WTC11 (cell line): ENCODE results near the gene PPME1. TPM values are rescaled to one million over a fixed set of nuclear protein-coding genes. Genes with fewer than 3 reads are reported as not detected.

Experiments
- ATAC-seq: fragments of 200-7000 bp; cut with Tn5 transposase; 2 replicates; pipeline ENCODE4 v1.10.0; 2021; ENCODE audit warnings: mild to moderate bottlenecking, moderate library complexity
- CTCF ChIA-PET: fragments of 300-600 bp; sonication (Branson Sonifier 250); formaldehyde crosslinking; loops from one replicate; lab custom pipeline; 2021; ENCODE audit warnings: antibody characterized with exemption; lab: Charles Lee
- POLR2A ChIA-PET: fragments of 350-600 bp; sonication (Branson Sonifier 250); formaldehyde crosslinking; loops from one replicate; lab custom pipeline; 2021; ENCODE audit warnings: antibody characterized with exemption; lab: Charles Lee
- DNase-seq: peaks from one replicate; pipeline ENCODE4 v3.0.0; 2021; ENCODE audit warnings: low spot score
- H3K27ac Mint-ChIP-seq: 2 replicates; pipeline ENCODE4 v1.8.0; 2021; ENCODE audit warnings: mixed read lengths
- H3K27me3 Mint-ChIP-seq: 2 replicates; pipeline ENCODE4 v1.8.0; 2021; ENCODE audit warnings: low read depth, mild to moderate bottlenecking, moderate library complexity, mixed read lengths
- H3K36me3 Mint-ChIP-seq: 2 replicates; pipeline ENCODE4 v1.8.0; 2021; ENCODE audit warnings: mixed read lengths
- H3K4me1 Mint-ChIP-seq: 2 replicates; pipeline ENCODE4 v1.8.0; 2022; ENCODE audit warnings: mixed read lengths
- H3K4me3 Mint-ChIP-seq: 2 replicates; pipeline ENCODE4 v1.8.0; 2021; ENCODE audit warnings: mild to moderate bottlenecking, moderate library complexity, mixed read lengths
- H3K9me3 Mint-ChIP-seq: 2 replicates; pipeline ENCODE4 v1.8.0; 2021; ENCODE audit warnings: mixed read lengths
- ATF2 ChIP-seq: sonication (generic); formaldehyde crosslinking; IDR thresholded peaks from 2 replicates; pipeline ENCODE4 v1.8.1; 2022; ENCODE audit warnings: low read depth, missing genetic modification reagents, borderline replicate concordance
- ATF3 ChIP-seq: sonication (generic); formaldehyde crosslinking; conservative IDR thresholded peaks from 2 replicates; pipeline ENCODE4 v1.8.1; 2022; ENCODE audit warnings: mild to moderate bottlenecking, missing genetic modification reagents
- CBFB ChIP-seq: sonication (generic); formaldehyde crosslinking; IDR thresholded peaks from 2 replicates; pipeline ENCODE4 v1.8.1; 2022; ENCODE audit warnings: mild to moderate bottlenecking, low read depth, missing genetic modification reagents
- CREB1 ChIP-seq: sonication (generic); formaldehyde crosslinking; IDR thresholded peaks from 2 replicates; pipeline ENCODE4 v1.8.0; 2023; ENCODE audit warnings: mild to moderate bottlenecking, missing genetic modification reagents
- CREM ChIP-seq: sonication (generic); formaldehyde crosslinking; IDR thresholded peaks from 2 replicates; pipeline ENCODE4 v1.8.1; 2022; ENCODE audit warnings: mild to moderate bottlenecking, missing genetic modification reagents, moderate library complexity
- E2F1 ChIP-seq: sonication (generic); formaldehyde crosslinking; IDR thresholded peaks from 2 replicates; pipeline ENCODE4 v1.8.0; 2022; ENCODE audit warnings: mild to moderate bottlenecking, missing genetic modification reagents
- E2F4 ChIP-seq: sonication (generic); formaldehyde crosslinking; IDR thresholded peaks from 2 replicates; pipeline ENCODE4 v1.8.1; 2022; ENCODE audit warnings: low read depth, mild to moderate bottlenecking, moderate library complexity, missing genetic modification reagents, borderline replicate concordance
- ELF4 ChIP-seq: sonication (generic); formaldehyde crosslinking; IDR thresholded peaks from 2 replicates; pipeline ENCODE4 v1.8.1; 2022; ENCODE audit warnings: low read depth, mild to moderate bottlenecking, moderate library complexity, missing genetic modification reagents
- ERG ChIP-seq: fragments of 250-450 bp; sonication (Bioruptor Pico); IDR thresholded peaks from 2 replicates; pipeline ENCODE4 v1.8.0; 2021; ENCODE audit warnings: mild to moderate bottlenecking
- FOXK1 ChIP-seq: sonication (generic); formaldehyde crosslinking; IDR thresholded peaks from 2 replicates; pipeline ENCODE4 v1.8.0; 2022; ENCODE audit warnings: mild to moderate bottlenecking, moderate library complexity, missing genetic modification reagents
- GRHL2 ChIP-seq: fragments of 250-450 bp; sonication (Bioruptor Pico); IDR thresholded peaks from 2 replicates; pipeline ENCODE4 v1.8.0; 2022; ENCODE audit warnings: mild to moderate bottlenecking, moderate library complexity; ENCODE audit not compliant: insufficient replicate concordance, severe bottlenecking
- IRF1 ChIP-seq: sonication (generic); formaldehyde crosslinking; IDR thresholded peaks from 2 replicates; pipeline ENCODE4 v1.8.0; 2023; ENCODE audit warnings: missing genetic modification reagents
- NFE2L1 ChIP-seq: sonication (generic); formaldehyde crosslinking; IDR thresholded peaks from 2 replicates; pipeline ENCODE4 v1.8.1; 2023; ENCODE audit warnings: missing genetic modification reagents
- NFYB ChIP-seq: sonication (generic); formaldehyde crosslinking; conservative IDR thresholded peaks from 2 replicates; pipeline ENCODE4 v1.8.0; 2022; ENCODE audit warnings: low read depth, missing genetic modification reagents
- NR2C2 ChIP-seq: sonication (generic); formaldehyde crosslinking; IDR thresholded peaks from 2 replicates; pipeline ENCODE4 v1.8.0; 2022; ENCODE audit warnings: mild to moderate bottlenecking, missing genetic modification reagents
- PRDM15 ChIP-seq: sonication (generic); formaldehyde crosslinking; IDR thresholded peaks from 2 replicates; pipeline ENCODE4 v1.8.0; 2022; ENCODE audit warnings: missing genetic modification reagents
- ZNF121 ChIP-seq: sonication (generic); formaldehyde crosslinking; IDR thresholded peaks from 2 replicates; pipeline ENCODE4 v1.8.0; 2023; ENCODE audit warnings: missing genetic modification reagents
- ZNF396 ChIP-seq: fragments of 250-450 bp; sonication (Bioruptor Pico); IDR thresholded peaks from 2 replicates; pipeline ENCODE4 v1.8.0; 2021; ENCODE audit warnings: mild to moderate bottlenecking, moderate library complexity, borderline replicate concordance
- ZNF425 ChIP-seq: fragments of 250-450 bp; sonication (Bioruptor Pico); conservative IDR thresholded peaks from 2 replicates; pipeline ENCODE4 v1.9.0; 2021; ENCODE audit warnings: mild to moderate bottlenecking
- ZNF671 ChIP-seq: fragments of 250-450 bp; sonication (Bioruptor Pico); IDR thresholded peaks from 2 replicates; pipeline ENCODE4 v1.8.0; 2021; ENCODE audit warnings: mild to moderate bottlenecking
- total RNA-seq: library from RNA; stranded (reverse); gene quantifications from 3 replicates; pipeline ENCODE4 v1.2.3, GENCODE V29; 2021

PPME1 gene
- total RNA-seq, 1 experiment from 2014 or later: 42.5 TPM

- no peak for ATAC-seq
- POLR2A ChIA-PET: interaction anchor here (0.6 kb wide), 1 partner anchor 31 kb away, joined by 3 read pairs; no protein-coding TSS in a partner anchor
- CTCF ChIA-PET: no interaction called here
- no peak overlapping the region for H3K4me3 Mint-ChIP-seq
- 0 out of 2 replicates have a peak, but pooled peaks cover 3% of the 10 kb centered on the region for H3K36me3 Mint-ChIP-seq
- H3K4me1 Mint-ChIP-seq: peaks cover 4% of the 10 kb centered on the region; the same call in 1 of the 2 replicates
- H3K27ac Mint-ChIP-seq: no peak overlapping the region
- no peak for TF ChIP-seq ATF2 (CRISPR knock-in tag)
- TF ChIP-seq E2F4: no peak
- TF ChIP-seq NFYB (CRISPR knock-in tag): no peak
- no peak for TF ChIP-seq CBFB (CRISPR knock-in tag)
- TF ChIP-seq NR2C2: no peak
- no peak for TF ChIP-seq NFE2L1 (CRISPR knock-in tag)
- TF ChIP-seq E2F1 (CRISPR knock-in tag): no peak
- no peak for TF ChIP-seq ZNF396
- no peak for TF ChIP-seq ZNF671 (CRISPR knock-in tag)
- no peak for TF ChIP-seq ZNF425 (CRISPR knock-in tag)
- no peak for TF ChIP-seq PRDM15 (CRISPR knock-in tag)
- no peak for TF ChIP-seq ZNF121 (CRISPR knock-in tag)
- TF ChIP-seq, all 79 proteins: peak for 0
- Mint-ChIP-seq H3K9me3 (no peaks in the 10 kb centered on the region), H3K27me3 (no peaks in the 10 kb centered on the region)
- DNase-seq: no peak
Measured at GRCh38 chr11:74154620-74155281, 16.3 kb upstream of the PPME1 start.

- peaks cover 4% of the 10 kb centered on the region; the same call in 1 of the 2 replicates for H3K4me1 Mint-ChIP-seq
- CTCF ChIA-PET: no interaction called here
- no peak for ATAC-seq
- TF ChIP-seq ELF4 (CRISPR knock-in tag): no peak
- no peak for TF ChIP-seq ATF3 (CRISPR knock-in tag)
- no peak for TF ChIP-seq CREB1
- no peak for TF ChIP-seq CREM (CRISPR knock-in tag)
- TF ChIP-seq IRF1 (CRISPR knock-in tag): no peak
- TF ChIP-seq ERG: no peak
- no peak for TF ChIP-seq GRHL2 (CRISPR knock-in tag)
- TF ChIP-seq FOXK1 (CRISPR knock-in tag): no peak
- H3K27me3 Mint-ChIP-seq: no peaks in the 10 kb centered on the region
- H3K9me3 Mint-ChIP-seq: no peaks in the 10 kb centered on the region
- 0 out of 2 replicates have a peak, but pooled peaks cover 3% of the 10 kb centered on the region for H3K36me3 Mint-ChIP-seq
- H3K27ac Mint-ChIP-seq: no peak overlapping the region
- no peak overlapping the region for H3K4me3 Mint-ChIP-seq
- POLR2A ChIA-PET: no interaction called here
- no peak for DNase-seq
Measured at GRCh38 chr11:74157169-74157568, 13.9 kb upstream of the PPME1 start.
